HG02840 (cell line): ENCODE data around the gene NUP43.
"Not testable (repeated sequence)": the region's sequence is repeated elsewhere in the genome, so short reads cannot be mapped to it uniquely, and the experiment has no call there.

ENCODE experiments used
- ATAC-seq: cut with Tn5 transposase; IDR thresholded peaks from one replicate; pipeline ENCODE4 v1.9.1; 2021; ENCODE audit warnings: mild to moderate bottlenecking, moderate library complexity, moderate number of reproducible peaks; ENCODE audit not compliant: unreplicated experiment, low FRiP score

The NUP43 gene

GRCh38 chr6:149749594-149750135 is 3.3 kb upstream of the NUP43 start, which contains the start of gene PCMT1:
Gene PCMT1 (plus strand): TSS chr6:149749741. CDS start chr6:149749902, 161 bp downstream.
- peak; percentile 80 for ATAC-seq

DNA sequence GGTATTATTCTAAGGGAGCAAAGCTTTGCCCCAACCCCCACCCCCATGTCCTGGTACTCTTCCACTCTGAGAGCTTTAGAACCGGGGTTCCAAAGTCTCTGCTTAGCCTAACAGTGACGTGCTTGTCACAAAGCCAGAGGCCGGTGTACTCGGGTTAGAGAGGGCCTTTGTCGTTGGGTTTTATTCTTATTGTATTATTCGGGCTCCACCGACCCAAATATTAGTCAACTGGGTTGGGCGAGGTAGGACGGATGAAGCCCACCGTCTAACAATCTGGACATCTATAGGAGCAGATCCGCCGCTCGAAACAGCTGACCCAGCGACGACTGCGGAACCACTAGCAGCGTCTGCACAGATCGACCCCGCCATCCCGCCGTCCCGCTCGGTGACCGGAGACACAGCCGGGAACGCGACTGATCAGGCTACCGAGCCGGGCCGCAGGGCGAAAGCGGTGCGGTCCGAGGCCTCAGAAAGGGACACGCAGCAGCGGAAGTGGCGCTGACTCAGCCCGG is 2.8 kb upstream of the NUP43 start:
- ATAC-seq, result not testable (repeated sequence)

DNA sequence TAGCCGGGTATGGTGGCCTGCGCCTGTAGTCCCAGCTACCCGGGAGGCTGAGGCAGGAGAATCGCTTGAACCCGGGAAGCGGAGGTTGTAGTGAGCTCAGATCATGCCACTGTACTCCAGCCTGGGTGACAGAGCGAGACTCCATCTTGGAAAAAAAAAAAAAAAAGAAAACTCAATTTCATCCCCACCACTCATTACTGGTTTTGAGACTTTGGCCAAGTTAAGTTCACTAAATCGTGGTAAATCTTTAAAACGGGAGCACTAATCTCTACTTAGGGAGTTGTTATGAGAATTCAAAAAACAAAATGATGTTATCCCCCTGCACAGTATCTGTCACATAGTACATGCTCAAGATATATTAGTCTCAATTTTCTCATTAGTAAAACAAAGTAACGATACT is 1.1 kb downstream of the NUP43 start:
- ATAC-seq, result not testable (repeated sequence)

DNA sequence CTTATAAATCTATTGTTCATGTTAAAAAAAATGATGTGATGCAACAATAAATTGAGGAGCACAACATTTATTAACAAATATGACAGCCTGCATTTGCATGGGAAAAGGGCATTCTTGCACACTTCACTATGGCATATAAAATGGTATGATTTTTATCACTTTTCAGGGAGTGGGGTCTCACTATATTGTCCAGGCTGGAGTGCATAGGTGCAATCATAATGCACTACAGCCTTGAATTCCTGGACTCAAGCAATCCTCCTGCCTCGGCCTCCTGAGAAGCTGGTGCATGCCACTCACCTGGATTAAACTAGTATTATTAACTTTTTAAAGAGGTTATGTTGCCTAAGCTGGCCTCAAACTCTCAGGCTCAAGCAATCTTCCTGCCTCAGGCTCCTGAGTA is 11.4 kb downstream of the NUP43 start:
- no peak for ATAC-seq

GRCh38 chr6:149733089-149733720 is 13.1 kb downstream of the NUP43 start:
- no peak for ATAC-seq

DNA sequence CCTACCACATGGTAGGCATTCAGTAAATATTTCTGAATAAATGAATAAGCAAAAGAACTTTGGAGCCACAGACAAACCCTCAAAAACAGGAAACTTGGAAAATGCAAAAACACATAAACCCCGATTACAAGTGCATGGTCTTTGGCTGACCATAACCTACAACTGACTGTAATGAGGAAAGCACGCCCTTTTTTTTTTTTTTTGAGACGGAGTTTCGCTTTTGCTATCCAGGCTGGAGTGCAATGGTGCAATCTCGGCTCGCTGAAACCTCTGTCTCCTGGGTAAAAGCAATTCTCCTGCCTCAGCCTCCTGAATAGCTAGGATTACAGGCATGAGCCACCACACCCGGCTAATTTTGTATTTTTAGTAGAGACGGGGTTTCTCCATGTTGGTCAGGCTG is 16.5 kb downstream of the NUP43 start:
- no peak for ATAC-seq

GRCh38 chr6:149728499-149729234 is 17.7 kb downstream of the NUP43 start:
- ATAC-seq, result no peak

DNA sequence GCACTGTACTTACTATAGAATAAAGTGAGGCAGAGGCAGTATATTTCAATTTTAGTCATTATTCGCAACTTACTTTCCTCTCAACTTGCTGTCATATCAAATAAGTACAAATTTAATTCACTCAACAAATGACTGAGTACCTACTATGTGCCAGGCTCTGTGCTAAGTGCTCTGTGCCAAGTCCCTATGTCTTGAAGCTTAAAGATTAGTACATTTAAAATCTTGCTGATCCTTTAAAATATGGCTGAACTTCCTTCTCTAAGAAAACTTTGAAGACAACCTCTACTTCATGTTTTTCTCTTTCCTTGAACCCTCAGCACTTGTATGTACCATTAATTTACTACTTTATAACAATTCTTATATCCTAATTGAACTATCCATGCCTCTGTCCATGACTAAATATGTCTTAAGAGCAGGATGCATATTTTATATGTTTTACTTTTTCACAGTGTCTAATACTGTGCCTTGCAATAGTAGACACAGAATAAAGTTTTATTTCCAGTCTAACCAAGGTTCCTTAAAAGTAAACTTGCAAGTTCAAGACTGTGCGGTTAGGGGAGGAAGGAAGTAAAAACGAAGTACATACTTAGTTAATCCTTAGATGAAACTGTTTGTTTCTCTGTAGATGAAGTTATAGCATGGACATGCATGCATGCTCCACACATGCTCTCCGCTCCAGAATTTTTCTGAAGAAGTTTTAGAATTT is 18.4 kb downstream of the NUP43 start:
- no peak for ATAC-seq

- ATAC-seq, result no peak
Observed at GRCh38 chr6:149725785-149726184, 20.5 kb downstream of the NUP43 start.

DNA sequence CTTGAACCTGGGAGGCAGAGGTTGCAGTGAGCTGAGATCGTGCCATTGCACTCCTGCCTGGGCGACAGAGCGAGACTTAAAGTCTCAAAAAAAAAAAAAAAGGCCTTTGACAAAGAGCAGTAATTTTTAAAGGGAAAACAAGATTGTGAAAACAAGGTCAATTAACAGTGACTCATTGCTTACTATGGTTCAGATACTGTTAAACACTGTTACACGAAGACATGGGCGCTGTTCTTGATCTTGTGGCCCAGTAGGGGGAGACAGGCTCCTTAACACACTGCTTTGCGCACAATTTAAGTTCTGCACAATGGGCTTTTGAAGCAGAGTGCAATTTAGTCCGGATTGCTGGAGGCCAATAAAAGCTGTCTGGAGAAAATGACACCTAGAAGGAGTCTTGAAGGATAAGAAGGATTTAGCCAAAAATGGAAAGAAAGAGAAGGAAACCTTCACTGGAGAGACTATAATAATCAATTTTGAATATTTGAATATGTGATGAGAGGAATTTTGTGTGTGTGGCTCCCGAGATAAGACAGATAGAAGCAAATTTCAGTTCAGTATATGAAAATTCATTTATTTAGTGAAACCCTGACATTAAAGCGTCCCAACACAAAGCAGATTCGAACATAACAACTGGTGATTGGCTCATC is 22.4 kb downstream of the NUP43 start:
- ATAC-seq, result no peak

- no peak for ATAC-seq
Observed at GRCh38 chr6:149723262-149723661, 23.1 kb downstream of the NUP43 start.

- ATAC-seq, result no peak
Observed at GRCh38 chr6:149719531-149719930, 26.8 kb downstream of the NUP43 start.

DNA sequence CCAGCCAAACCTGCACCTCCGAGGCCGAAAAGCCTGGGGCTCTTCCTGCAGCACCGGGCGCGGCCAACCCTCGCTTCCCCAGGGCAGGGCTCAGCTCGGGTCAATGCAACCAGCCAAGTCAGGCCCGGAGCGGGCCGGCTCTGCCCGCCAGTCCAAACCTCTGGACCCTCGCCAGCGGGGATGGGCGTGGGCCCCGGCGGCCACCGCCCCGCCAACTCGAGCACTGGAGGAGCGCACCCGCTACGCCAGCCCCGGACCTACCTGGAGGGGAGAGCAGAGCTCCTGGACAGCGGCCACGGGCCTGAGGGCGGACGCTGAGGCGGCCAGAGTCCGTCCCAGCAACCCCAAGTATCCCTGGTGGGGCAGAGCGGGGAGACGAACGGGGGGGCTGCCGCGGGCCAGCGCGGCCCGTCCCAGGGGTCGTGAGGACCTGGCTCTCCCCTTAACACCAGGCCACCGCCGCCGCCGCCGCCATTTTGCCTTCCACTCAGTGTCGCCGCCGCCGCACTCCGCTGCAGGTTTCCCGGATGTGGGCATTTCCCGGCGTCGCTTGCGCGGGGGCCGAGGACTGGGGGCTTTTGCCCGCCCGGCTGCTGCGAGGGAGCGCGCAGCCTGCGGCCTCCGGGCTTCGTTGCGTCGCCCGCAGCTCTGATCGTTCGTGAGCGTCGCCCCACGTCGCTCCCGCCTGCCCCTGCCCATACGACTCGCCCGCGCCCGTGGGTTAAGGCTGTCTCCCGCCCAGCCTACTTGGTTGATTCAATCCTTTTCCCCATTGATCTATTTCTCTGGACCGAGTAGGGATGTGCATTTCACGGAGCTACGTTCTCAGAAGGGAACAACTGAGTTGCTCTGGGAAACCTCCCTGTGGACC is 28.5 kb downstream of the NUP43 start, which contains the start of gene LATS1:
Gene LATS1 (minus strand): TSS at position 514 of the 871 bp plus-strand sequence. CDS start 15,975 bp downstream, outside the sequence.
- peak; percentile 78 for ATAC-seq

DNA sequence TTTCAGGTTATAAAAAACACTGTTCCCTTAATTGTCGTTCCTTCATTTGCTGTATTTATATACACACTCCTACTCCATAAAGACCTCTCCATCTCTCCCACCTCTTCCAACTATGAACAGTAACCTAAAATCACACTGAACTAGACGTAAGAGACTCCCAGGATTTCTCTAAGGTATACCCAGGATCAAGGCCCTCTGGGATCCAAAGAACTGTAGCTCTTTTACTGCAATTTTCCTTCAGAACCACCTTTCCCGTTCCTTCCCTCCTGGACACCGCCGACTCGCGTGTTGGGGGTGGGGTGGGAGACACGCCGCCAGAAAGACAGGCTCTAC is 29.1 kb downstream of the NUP43 start:
- no peak for ATAC-seq

DNA sequence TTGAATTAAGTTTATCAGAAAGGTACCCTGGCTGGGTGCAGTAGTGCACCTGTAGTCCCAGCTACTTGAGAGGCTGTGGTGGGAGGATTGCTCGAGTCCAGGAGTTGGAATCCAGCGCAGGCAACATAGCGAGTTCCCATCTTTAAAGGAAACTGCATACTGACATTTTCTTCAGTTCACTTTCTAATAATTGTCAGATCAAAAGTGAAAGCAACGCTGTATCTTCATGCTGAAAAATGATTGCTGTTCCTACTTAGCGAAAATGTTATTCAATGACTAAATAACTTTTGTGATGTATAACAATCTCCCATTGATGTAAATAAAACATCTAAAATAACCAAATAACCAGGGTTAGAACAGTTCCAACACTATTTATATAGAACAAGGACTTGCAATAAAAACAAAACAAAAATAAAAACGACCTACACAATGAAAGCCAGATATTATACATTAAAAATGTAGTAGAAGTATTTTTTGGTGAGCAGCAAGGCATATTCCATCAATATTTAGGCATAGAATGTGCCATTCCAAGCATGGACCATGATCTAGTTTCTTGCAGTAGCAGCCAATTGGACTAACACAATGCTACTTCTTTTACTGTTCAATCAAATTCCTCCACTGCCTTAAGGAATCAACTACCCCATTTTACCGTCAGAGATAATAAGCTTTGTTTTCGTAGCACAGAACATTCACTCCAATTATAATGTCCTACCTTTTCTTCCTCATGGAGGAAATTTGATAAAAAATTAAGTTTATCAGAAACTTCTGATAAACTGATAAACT is 30.0 kb downstream of the NUP43 start:
- ATAC-seq, result no peak

DNA sequence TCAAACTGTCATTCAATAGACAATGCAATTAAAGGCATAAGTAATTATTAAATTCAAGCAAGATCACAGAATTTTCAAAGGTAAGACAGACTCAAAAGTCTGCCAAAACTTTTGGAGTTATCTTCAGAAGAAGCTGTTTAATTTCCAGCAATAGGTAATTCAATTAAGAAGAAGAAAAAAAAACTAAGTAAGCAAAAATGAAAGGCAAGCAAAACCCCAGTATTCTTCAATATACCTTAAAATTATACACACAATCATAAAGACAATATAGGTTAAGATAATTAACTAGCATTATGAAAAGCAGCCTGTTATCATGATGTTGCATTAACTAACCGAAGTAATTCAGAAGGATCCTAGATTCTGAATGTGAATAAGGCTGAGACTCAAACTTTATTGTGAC is 31.9 kb downstream of the NUP43 start:
- no peak for ATAC-seq

DNA sequence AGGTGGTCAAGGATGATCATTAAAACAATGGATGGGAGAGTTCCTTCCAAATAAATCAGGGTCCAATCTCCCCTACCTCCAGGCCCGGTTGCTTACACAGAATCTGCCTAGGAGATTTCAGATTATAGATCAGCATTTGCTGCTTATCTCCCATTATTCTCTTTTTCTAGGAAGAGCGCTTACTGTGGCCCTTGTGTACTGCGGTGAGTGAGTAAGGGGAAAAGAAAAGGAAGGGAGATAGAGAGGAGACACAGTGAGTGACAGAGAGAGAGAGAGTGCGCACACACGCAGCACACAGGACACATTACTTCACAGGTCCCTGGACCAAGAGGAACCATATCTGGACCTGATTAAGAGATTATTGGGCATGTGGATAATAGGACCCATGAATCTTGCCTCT is 34.6 kb downstream of the NUP43 start:
- ATAC-seq, result no peak

DNA sequence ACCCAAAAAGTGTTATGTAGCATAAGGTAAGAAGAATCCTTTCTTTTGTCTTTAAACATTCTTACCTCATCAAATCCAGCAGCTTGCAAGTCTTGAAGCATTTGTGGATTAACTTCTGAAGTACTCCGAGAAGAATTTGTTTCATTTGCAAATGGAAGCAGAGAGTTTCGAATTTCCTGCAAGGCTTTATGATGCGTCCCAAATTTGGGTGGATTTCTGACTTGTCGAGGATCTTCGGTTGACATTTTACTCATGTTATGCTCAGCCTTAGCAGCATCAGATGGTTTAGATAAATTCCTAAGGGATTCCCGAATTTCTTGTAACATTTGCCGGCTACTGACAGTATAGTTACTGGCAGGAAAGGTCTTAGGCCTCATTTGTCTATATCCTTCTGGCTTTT is 44.6 kb downstream of the NUP43 start:
- no peak for ATAC-seq

DNA sequence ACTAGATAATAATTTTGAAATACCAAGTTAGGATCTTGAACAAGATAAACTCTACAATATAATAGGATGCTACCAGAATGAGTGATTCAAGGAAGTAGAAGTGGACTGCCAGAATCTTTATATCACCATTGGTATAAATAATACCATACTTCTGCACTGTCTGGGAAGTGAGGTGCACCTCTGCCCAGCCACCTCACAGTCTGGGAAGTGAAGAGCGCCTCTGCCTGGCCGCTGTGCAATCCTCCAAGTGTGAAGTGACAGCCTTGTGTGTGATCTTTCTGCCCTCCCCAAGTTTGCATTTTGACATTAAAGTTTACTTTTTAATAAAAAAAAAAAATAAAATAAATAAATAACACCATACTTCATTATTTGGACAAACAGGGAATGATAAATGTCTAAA is 47.2 kb downstream of the NUP43 start:
- no peak for ATAC-seq
